ENCODE results near the gene TMEM150C. TPM values are rescaled to one million over a fixed set of nuclear protein-coding genes. Genes with fewer than 3 reads are reported as not detected.
A peak's percentile ranks its signal among the peaks of the same experiment; 100 is the strongest.

TMEM150C gene
- total RNA-seq, 1 donor from 2014 or later = 0.95 TPM

DNA sequence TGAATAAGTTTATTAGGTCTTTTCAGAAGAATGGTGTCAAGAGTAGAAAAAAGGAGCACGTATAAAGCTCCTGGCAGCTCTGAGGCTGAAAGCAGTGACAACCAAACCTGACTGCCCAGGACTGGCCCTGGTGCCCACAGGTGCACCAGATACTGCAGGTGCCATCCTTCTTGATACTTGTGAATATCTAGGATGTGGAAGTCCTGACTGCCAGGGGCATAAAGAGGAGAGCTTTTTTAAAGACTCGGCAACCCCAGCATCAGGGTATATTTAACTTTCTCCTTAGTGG is 60.7 kb downstream of the TMEM150C start:
- Mint-ChIP-seq H3K4me1 (ENCODE audit: low read depth, unreplicated experiment) (peaks cover 3% of the 10 kb centered on the region), H3K4me3 (ENCODE audit: unreplicated experiment) (no peak overlapping the region), H3K27ac (ENCODE audit: unreplicated experiment) (no peak overlapping the region), H3K27me3 (ENCODE audit: low read depth, unreplicated experiment) (no peaks in the 10 kb centered on the region), H3K36me3 (ENCODE audit: low read depth, unreplicated experiment) (no peaks in the 10 kb centered on the region), H3K9me3 (ENCODE audit: unreplicated experiment) (no peaks in the 10 kb centered on the region)
- Histone ChIP-seq H2AFZ (ENCODE audit: low read depth, low read length) (no peak overlapping the region), H3K79me2 (ENCODE audit: insufficient read depth, low read length) (no peaks in the 10 kb centered on the region), H3K27ac (ENCODE audit: low read depth, low read length) (no peak overlapping the region), H3K4me1 (ENCODE audit: insufficient read depth, low read length) (no peaks in the 10 kb centered on the region), H3K36me3 (ENCODE audit: insufficient read depth, low read length) (no peaks in the 10 kb centered on the region), H4K20me1 (ENCODE audit: insufficient read depth, low read length) (no peaks in the 10 kb centered on the region), H3K9ac (ENCODE audit: low read length) (no peak overlapping the region), H3K9me3 (ENCODE audit: insufficient read depth, low read depth, low read length) (no peaks in the 10 kb centered on the region), H3K4me3 (ENCODE audit: insufficient read depth, low read depth, low read length) (no peak overlapping the region), H3K4me2 (ENCODE audit: low read length) (no peak overlapping the region), H3K27me3 (ENCODE audit: insufficient read depth, low read length) (no peaks in the 10 kb centered on the region)
- FAIRE-seq = no peak
- TF ChIP-seq, protein P1, sequence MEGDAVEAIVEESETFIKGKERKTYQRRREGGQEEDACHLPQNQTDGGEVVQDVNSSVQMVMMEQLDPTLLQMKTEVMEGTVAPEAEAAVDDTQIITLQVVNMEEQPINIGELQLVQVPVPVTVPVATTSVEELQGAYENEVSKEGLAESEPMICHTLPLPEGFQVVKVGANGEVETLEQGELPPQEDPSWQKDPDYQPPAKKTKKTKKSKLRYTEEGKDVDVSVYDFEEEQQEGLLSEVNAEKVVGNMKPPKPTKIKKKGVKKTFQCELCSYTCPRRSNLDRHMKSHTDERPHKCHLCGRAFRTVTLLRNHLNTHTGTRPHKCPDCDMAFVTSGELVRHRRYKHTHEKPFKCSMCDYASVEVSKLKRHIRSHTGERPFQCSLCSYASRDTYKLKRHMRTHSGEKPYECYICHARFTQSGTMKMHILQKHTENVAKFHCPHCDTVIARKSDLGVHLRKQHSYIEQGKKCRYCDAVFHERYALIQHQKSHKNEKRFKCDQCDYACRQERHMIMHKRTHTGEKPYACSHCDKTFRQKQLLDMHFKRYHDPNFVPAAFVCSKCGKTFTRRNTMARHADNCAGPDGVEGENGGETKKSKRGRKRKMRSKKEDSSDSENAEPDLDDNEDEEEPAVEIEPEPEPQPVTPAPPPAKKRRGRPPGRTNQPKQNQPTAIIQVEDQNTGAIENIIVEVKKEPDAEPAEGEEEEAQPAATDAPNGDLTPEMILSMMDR (IDR thresholded peaks at IDR 0.05; ENCODE audit: insufficient read depth, low read depth, low read length) = no peak
- TF ChIP-seq EZH2 (IDR thresholded peaks at IDR 0.05; ENCODE audit: insufficient read depth, low read length) = no peak
- DNase-seq (ENCODE audit: low read depth) = no peak

DNA sequence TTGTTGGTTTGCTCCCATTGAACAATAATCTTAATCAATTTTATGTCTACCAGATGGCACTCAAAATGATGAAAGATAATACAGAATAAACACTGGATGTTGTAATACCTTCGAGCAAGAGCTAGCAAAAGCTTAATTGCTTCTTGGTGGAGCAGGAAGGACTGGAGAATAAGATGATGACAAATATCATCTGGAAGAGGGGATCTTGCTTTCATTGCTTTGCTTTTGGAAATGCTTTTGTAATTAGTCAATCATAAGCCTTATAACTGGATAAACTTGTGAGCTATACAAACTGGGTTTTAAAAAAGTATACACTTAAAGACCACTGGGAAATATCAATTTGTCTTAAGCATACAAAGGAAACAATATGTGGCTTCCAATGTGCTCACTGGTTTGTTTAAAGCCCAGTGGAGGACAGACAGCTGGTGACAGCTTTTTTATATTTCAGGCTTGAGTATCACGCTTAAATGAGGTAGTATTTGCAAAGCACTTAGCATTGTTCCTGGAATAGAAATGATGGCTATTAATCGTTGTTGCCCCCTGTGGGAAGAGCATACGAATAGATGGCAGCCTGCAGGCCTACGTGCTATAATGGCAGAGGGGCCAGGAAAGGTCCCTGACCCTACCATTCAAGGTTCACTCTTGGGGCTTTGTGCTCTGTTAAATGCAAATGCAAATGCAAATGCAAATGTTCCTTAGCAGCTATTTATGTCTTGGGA is 61.2 kb downstream of the TMEM150C start:
- no peak overlapping the region for H3K27ac Mint-ChIP-seq (ENCODE audit: unreplicated experiment)
- peak; percentile 36 for DNase-seq (ENCODE audit: low read depth)
- TF ChIP-seq, protein P1 (IDR thresholded peaks at IDR 0.05; ENCODE audit: insufficient read depth, low read depth, low read length) = no peak
- no peak for TF ChIP-seq EZH2 (IDR thresholded peaks at IDR 0.05; ENCODE audit: insufficient read depth, low read length)
- Histone ChIP-seq H3K4me2 (ENCODE audit: low read length) (peak overlapping the region; percentile 9), H3K9me3 (ENCODE audit: insufficient read depth, low read depth, low read length) (no peaks in the 10 kb centered on the region), H3K27me3 (ENCODE audit: insufficient read depth, low read length) (no peaks in the 10 kb centered on the region), H3K9ac (ENCODE audit: low read length) (no peak overlapping the region), H3K4me1 (ENCODE audit: insufficient read depth, low read length) (no peaks in the 10 kb centered on the region), H4K20me1 (ENCODE audit: insufficient read depth, low read length) (no peaks in the 10 kb centered on the region), H2AFZ (ENCODE audit: low read depth, low read length) (no peak overlapping the region), H3K36me3 (ENCODE audit: insufficient read depth, low read length) (no peaks in the 10 kb centered on the region), H3K79me2 (ENCODE audit: insufficient read depth, low read length) (no peaks in the 10 kb centered on the region), H3K27ac (ENCODE audit: low read depth, low read length) (no peak overlapping the region), H3K4me3 (ENCODE audit: insufficient read depth, low read depth, low read length) (no peak overlapping the region)
- no peak for FAIRE-seq
- H3K36me3 Mint-ChIP-seq (ENCODE audit: low read depth, unreplicated experiment) = no peaks in the 10 kb centered on the region
- no peaks in the 10 kb centered on the region for H3K9me3 Mint-ChIP-seq (ENCODE audit: unreplicated experiment)
- no peaks in the 10 kb centered on the region for H3K27me3 Mint-ChIP-seq (ENCODE audit: low read depth, unreplicated experiment)
- peaks cover 3% of the 10 kb centered on the region for H3K4me1 Mint-ChIP-seq (ENCODE audit: low read depth, unreplicated experiment)
- H3K4me3 Mint-ChIP-seq (ENCODE audit: unreplicated experiment) = no peak overlapping the region

DNA sequence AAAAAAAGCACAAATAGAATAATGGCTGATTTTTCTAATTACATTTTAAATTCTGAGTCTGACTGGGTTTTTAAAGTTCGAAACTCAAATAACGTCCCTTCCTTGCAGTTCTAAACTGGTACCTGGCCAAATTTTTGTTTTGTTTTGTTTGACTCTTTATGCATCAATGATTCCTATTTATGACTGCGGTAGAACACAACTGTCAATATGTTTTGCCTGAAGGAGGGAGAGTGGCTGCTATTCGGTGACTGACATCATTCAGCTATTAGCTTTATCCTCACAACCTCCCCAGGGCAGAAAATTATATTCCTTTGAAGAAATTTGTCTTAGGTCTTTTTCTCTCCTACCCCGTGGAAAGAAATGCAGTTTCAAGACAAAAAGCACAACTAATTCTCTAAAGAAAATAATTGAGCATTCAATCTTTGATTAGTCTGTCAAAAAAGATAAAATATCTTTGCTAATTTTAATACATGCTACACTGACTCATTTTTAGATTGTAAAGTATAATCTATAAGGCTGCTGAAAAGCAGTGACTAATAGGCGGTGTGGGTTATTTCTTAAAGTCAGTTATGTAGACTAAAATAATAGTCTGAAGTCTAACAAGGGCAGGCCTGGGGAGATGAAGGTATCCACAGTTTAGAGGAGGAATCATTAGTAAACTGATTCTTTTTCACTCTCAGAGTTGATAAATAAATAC is 61.9 kb downstream of the TMEM150C start:
- Histone ChIP-seq H3K4me1 (ENCODE audit: insufficient read depth, low read length) (no peaks in the 10 kb centered on the region), H3K27me3 (ENCODE audit: insufficient read depth, low read length) (no peaks in the 10 kb centered on the region), H3K9ac (ENCODE audit: low read length) (no peak overlapping the region), H4K20me1 (ENCODE audit: insufficient read depth, low read length) (no peaks in the 10 kb centered on the region), H3K4me3 (ENCODE audit: insufficient read depth, low read depth, low read length) (no peak overlapping the region), H3K79me2 (ENCODE audit: insufficient read depth, low read length) (no peaks in the 10 kb centered on the region), H3K27ac (ENCODE audit: low read depth, low read length) (no peak overlapping the region), H2AFZ (ENCODE audit: low read depth, low read length) (no peak overlapping the region), H3K36me3 (ENCODE audit: insufficient read depth, low read length) (no peaks in the 10 kb centered on the region), H3K4me2 (ENCODE audit: low read length) (peak overlapping the region; percentile 9), H3K9me3 (ENCODE audit: insufficient read depth, low read depth, low read length) (no peaks in the 10 kb centered on the region)
- FAIRE-seq (no peak), DNase-seq (ENCODE audit: low read depth) (peak; percentile 39)
- no peaks in the 10 kb centered on the region for H3K36me3 Mint-ChIP-seq (ENCODE audit: low read depth, unreplicated experiment)
- H3K4me1 Mint-ChIP-seq (ENCODE audit: low read depth, unreplicated experiment) = peaks cover 3% of the 10 kb centered on the region
- no peak for TF ChIP-seq EZH2 (IDR thresholded peaks at IDR 0.05; ENCODE audit: insufficient read depth, low read length)
- no peak overlapping the region for H3K4me3 Mint-ChIP-seq (ENCODE audit: unreplicated experiment)
- no peaks in the 10 kb centered on the region for H3K9me3 Mint-ChIP-seq (ENCODE audit: unreplicated experiment)
- H3K27me3 Mint-ChIP-seq (ENCODE audit: low read depth, unreplicated experiment) = no peaks in the 10 kb centered on the region
- no peak overlapping the region for H3K27ac Mint-ChIP-seq (ENCODE audit: unreplicated experiment)
